ENCODE results near the gene NCLN.
A peak's percentile ranks its signal among the peaks of the same experiment; 100 is the strongest.
"Not testable (repeated sequence)": the region's sequence is repeated elsewhere in the genome, so short reads cannot be mapped to it uniquely, and the experiment has no call there.

NCLN gene

DNA sequence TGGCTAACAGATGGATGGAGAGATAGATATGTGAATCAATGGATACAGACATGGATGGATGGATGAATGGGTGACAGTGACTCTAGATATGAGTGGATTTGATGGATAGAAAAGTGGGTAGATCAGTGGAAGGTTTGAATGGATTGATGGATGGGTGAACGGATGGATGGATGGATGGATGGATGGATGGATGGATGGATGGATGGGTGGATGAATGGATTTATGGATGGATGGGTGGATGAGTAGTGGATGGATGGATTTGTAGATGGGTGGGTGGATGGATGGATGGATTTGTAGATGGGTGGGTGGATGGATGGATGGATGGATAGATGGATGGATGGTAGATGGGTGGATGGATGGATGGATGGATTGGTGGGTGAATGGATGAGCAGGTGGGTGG lies 45.6 kb downstream of the NCLN start:
- no peak for DNase-seq

- no peak for DNase-seq
These were observed 47.4 kb downstream of the NCLN start for GRCh38 chr19:3233116-3233515.

- no peak for DNase-seq
These were observed 48.1 kb downstream of the NCLN start for GRCh38 chr19:3233831-3234230.

DNA sequence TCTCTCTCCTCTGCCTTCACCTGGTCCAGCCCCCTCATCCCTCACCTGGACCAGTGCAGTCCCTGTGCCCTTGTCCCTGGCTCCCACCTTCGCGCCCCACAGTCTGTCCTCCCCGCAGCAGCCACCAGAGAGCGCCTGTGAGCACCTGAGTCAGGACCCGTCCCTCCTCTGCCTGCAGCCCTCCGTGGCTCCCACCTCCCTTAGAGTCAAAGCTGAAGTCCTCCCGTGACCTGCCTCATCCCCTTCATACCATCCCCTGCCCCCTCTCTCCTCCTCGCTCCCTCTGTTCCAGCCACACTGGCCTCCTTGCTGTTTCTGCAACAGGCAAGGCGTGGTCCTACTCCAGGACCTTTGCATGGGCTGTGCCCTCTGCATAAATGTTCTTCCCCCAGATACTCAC lies 49.1 kb downstream of the NCLN start:
- peak; percentile 38 for DNase-seq

DNA sequence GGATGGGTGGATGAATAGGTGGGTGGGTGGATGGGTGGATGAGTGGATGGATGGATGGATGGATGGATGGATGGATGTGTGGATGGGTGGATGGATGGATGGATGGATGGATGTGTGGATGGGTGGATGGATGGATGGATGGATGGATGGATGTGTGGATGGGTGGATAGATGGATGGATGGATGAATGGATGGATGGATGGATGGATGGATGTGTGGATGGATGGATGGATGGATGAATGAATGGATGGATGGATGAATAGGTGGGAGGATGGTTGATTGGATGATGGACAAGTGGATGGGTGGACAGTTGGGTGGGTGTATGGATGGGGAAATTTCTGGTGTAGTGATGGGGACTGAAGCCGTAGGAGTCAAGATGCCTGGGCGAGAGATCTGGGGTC lies 49.9 kb downstream of the NCLN start:
- DNase-seq, result not testable (repeated sequence)

DNA sequence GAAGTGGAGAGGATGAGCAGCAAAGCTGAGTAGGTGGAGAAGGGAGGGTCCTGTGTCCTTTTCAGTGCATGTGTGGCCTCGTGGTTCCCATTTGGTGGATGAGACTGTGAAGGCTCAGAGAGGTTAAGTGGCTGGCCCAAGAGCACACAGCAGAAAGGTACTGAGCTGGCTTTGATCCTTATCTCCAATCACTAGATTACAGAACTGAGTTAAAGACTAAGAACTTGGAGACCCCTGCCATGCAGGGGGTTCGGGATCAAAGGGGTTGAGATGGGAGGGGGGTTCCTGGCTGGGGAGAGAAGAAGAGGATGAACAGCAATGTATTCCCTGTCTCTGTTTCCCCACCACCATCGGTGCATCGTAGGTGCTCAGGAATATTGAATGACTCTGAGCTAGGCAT lies 50.5 kb downstream of the NCLN start:
- DNase-seq, result no peak

DNA sequence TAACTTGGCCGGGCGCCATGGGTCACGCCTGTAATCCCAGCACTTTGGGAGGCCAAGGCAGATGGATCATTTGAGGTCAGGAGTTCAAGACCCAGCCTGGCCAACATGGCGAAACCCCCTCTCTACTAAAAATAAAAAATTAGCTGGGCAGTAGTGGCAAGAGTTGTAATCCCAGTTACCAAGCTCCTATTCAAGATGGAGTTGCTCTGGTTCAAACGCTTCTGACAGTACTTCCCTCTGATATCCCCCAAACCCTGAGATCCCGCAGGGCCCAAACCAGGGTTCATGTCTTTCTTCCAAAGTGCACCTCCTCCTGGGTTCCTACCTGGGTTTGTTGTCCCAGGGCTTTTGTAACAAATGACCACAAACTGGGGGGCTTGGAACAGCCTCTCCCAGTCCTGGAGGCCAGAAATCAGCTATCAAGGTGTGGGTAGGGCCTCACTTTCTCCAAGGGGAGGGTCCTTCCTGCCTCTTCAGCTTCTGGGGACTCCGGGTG lies 52.4 kb downstream of the NCLN start:
- no peak for DNase-seq

DNA sequence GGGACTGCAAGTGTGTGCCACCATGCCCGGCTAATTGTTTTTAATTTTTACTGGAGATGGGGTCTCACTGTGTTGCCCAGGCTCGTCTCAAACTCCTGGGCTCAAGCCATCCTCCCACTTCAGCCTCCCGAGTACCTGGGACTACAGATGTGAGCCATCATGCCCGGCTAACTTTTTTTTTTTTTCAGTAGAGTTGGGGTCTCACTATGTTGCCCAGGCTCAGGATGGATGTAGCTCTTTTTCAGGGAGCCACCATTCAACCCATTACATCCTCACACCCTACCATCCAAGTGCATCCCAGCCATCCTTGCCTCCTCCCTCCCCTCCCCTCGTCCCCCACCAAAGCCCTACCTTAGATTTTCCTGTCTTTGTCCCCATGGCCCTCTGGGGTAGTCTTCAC lies 53.6 kb downstream of the NCLN start:
- no peak for DNase-seq

- peak; percentile 82 for DNase-seq
These were observed 58.3 kb downstream of the NCLN start for GRCh38 chr19:3243819-3244700.

DNA sequence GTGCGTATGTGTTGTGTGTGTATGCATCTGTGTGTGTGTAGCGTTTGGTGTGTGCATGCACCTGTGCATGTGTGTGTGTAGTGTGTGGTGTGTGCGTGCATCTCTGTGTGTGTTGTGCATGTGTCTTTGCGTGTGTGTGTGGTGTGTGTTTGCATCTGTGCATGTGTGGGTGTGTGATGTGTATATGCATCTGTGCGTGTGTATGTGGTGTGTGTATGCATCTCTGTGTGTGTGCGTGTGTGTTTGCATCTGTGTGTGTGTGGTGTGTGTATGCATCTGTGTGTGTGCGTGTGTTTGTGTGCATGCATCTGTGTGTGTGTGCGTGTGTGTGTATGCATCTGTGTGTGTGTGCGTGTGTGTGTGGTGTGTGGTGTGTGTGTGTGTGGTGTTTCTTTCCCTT lies 59.3 kb downstream of the NCLN start:
- DNase-seq, result no peak

- no peak for DNase-seq
These were observed 63.1 kb downstream of the NCLN start for GRCh38 chr19:3248728-3249326.

GRCh38 chr19:3249408-3249807 lies 63.7 kb downstream of the NCLN start:
- DNase-seq, result peak; percentile 60

DNA sequence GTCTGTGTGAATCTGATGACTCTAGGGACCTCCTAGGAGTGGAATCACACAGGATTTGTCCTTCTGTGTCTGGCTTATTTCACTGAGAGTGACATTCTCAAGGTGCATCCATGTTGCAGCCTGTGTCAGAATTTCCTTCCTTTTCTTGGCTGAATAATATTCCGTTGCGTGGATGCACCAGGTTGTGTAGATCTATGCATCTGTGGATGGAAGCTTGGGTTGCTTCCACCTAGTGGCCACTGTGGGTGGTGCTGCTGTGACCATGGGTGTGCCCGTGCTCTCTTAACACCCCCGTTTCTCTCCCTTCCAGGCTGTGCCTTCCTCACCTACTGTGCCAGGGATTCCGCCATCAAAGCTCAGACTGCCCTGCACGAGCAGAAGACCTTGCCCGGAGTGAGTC lies 64.9 kb downstream of the NCLN start:
- peak; percentile 56 for DNase-seq

GRCh38 chr19:3251229-3251628 lies 65.5 kb downstream of the NCLN start:
- DNase-seq, result no peak

DNA sequence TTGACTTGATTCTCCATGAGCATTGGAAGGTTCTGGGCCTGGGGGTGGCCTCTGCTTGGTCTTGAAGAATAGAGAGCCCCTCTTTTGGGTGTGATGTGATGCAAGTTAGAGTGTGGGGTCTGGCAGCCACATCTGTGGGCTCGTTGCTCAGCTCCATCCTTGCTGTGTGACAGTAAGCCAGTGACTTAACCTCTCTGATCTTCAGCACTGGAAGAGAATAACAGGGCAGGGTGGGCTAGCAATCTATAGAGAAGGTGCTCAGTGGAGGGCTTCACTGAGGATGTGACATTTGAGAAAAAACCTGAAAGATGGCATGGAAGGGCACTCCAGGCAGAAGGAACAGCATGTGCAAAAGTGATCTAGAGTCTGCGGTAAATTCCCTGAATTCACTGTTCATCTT lies 66.9 kb downstream of the NCLN start:
- no peak for DNase-seq

GRCh38 chr19:3253270-3253669 lies 67.5 kb downstream of the NCLN start:
- DNase-seq, result peak; percentile 23

- no peak for DNase-seq
These were observed 68.8 kb downstream of the NCLN start for GRCh38 chr19:3254520-3254919.

GRCh38 chr19:3257071-3257470 lies 71.3 kb downstream of the NCLN start:
- DNase-seq, result no peak

Measured in RPMI8226 (cell line).